NAMALWA (cell line): ENCODE measurements around the gene ADORA2B.
"Not testable (repeated sequence)": the region's sequence is repeated elsewhere in the genome, so short reads cannot be mapped to it uniquely, and the experiment has no call there.

ENCODE experiments used
- DNase-seq: peaks from one replicate; pipeline ENCODE4 v3.0.0-alpha.2; 2015; ENCODE audit warnings: low spot score

ADORA2B gene

DNA sequence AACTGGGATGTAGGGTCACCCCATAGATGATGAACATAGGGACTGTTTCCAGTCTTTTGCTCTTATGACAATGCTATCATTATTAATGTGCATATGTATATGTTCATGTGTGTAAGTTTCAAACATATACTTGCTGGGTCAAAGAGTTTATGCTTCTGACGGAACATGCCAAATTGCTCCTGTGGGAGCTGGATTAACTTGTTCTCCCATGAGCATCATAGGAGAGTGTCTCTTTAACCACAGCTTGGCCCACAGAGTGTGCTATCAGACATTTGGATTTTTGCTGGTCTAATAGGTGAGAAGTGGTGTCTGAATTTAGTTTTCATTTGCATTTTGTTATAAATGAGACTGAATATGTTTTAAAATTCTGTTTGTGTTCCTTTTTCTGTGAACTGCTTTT lies 22.3 kb upstream of the ADORA2B start:
- DNase-seq: no peak

DNA sequence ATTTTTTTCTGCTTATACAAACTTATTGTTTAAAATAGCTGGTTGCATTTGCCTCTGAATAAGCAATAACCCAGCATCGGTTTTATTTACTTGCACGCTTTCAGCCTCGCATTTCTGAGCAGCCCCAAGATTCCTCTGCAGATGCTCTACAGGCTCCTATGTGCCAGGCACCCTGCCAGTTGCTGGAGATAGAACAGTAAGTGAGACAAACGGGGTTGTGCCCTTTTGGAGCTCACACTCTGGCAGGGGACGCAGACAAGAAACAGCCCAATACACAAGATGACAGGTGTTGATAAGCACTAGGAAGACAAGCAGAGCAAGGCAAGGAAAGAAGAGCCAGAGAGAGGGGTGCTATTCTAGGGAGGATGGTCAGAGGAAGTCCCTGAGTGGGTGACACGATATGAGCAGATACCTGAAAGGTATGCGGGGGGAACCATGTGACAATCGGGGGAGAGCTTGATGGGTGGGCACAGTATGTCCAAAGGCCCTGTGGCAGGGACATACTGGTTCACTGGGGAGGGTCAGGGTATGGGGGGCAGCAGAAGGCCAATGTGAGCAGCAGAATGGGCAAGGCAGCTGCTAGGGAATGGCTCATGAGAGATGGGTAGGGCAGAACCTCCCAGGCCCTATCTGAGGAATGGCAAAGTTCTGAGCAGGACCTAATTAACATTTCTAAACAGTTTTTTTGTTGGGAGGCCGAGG lies 18.7 kb upstream of the ADORA2B start:
- DNase-seq: no peak

DNA sequence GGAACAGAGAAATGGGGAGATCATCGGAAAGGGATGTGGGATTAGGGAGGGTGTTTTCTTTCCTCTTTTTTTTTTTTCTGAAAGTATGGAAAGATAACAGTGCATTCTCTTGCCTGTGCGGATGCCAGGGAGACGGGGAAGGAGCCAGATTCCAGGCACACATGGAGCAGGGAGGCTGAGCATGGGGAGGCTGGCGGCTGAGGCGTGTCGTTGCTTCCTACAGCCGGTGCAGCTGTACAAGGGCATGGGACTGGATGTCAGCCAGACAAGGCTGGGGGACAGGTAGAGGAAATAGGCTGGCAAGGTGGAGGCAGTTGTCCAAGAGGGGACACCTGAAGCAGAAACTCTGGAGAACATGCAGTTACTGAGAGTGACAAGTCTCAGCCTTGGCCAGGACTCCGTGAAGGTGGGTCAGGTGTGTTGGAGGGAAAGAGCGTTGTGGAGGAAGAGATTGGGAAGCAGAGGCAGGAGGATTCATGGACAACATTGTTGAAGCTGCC lies 16.6 kb upstream of the ADORA2B start:
- DNase-seq: no peak

DNA sequence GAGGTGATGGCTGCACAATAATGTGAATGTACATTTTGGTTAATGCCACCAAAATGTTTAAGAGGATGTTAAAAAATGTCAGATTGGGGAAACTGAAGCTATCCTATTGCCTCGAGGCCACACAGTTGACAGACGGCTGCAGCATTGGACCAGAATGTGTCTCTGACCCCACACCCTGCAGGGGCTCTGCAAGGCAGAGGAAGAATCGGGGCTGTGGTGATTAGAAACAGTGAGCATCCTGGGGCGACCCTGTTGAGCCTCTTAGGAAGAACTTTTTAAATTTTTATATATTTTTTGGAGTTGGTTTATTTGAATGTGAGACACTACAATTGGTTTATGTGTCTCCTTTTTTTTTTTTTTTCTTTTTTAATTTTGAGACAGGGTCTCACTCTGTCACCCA lies 15.0 kb upstream of the ADORA2B start:
- no peak for DNase-seq

DNA sequence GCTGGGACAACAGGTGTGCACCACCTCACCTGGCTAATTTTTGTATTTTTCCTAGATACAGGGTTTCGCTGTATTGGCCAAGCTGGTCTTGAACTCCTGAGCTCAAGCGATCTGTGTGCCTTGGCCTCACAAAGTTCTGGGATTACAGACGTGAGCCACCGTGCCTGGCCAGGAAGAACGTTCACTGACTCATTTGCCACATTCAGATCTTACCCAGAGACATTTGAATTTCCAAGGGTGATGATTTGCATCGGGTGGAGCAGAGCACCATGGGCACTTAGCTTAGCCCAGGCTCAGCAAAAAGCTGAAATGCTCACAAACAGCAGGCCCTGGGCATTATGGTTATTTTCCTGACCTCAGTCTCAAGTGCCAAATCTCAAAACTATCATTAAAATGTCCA lies 14.5 kb upstream of the ADORA2B start:
- DNase-seq: no peak

DNA sequence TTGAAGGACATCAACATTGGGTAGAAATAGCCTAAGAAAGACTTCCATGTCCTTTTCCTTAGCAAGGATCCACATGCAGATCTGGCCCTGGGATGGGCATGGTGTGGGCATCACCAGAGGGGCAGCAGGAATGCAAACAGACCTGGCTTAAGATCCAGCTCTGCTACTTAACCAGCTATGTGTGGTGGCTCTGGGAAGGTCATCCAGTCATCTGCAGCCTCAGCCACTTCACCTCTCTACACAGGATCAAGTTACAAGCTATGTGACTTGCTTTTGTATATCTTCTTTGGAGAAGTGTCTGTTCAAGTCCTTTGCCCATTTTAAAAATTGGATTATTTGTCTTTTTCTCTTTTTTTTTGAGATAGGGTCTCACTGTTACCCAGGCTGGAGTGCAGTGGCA lies 13.5 kb upstream of the ADORA2B start:
- DNase-seq: no peak

DNA sequence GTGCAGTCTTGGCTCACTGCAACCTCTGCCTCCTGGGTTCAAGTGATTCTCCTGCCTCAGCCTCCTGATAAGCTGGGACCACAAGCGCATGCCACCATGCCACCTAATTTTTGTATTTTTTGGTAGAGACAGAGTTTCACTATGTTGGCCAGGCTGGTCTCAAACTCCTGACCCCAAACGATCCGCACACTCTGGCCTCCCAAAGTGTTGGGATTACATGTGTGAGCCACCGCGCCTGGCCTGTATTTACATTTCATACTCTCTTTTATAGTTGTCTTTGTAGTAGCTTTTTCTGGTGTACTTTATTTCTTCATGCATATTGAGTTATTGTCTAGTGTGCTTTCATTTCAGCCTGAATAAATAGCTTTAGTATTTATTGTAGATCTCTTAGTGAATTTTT lies 10.1 kb upstream of the ADORA2B start:
- DNase-seq: no peak

DNA sequence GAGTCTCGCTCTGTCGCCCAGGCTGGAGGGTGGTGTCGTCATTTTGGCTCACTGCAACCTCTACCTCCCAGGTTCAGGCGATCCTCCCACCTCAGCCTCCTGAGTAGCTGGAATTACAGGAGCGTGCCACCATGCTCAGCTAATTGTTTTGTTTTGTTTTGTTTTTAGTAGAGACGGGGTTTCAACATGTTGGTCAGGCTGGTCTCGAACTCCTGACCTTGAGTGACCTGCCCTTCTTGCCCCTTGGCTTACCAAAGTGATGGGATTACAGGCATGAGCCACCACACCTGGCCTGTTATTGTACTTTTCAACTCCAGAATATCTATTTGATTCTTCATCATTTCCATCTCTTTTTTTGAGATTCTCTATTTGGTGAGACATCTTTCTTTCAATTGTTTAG lies 9.0 kb upstream of the ADORA2B start:
- no peak for DNase-seq

DNA sequence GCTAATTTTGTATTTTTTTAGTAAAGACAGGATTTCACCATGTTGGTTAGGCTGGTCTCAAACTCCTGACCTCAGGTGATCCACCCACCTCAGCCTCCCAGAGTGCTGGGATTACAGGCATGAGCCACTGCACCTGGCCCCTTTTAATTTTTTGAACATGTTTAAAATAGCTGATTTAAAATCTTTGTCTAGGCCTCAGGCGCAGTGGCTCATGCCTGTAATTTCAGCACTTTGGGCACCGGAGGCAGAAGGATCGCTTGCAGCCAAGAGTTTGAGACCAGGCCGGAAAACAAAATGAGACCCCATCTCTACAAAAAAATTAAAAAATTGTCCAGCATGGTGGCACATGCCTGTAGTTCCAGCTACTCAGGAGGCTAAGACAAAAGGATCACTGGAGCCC lies 8.4 kb upstream of the ADORA2B start:
- DNase-seq: not testable (repeated sequence)

DNA sequence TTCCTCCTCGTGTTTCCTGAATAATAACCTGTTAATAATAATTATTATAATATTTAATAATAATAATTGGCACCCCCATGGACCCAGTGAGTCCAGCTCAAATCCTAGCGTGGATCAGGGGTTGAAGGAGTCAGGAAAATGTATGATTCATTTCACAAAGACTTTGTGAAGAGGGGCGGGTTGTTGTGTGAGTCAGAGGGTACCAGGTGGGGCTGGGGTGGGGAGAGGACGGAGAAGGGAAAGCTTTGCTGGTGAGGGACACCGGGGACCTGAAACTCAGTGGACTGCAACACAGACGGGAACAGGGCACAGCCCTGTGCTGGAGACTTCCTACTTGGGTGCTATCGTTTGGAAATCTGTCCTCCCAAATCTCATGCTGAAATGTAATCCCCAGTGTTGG lies 3.1 kb upstream of the ADORA2B start:
- no peak for DNase-seq

DNA sequence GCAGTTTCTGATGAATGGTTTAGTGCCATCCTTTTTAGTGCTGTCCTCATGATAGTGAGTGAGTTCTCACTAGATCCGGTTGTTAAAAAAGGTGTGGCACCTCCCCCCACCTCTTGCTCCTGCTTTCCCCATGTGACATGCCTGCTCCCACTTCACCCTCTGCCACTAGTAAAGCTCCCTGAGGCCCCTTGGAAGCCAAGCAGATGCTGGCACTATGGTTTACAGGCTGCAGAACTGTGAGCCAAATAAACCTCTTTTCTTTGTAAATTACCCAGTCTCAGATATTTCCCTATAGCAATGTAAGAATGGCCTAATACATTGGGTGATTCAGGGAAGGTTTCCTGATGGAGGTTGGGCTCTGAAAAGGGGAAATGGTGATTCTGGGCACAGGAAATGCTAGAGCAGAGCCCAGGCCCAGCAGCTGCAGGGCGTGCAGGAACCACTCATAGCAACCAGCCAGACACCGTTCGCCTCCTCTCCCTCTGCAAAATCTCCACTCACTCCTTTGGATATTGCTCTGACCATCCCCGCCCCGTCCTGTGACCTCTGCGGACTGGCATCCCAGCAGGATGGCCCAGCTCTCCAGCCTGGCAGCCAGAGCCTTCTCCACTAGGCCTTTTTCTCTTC lies 2.6 kb upstream of the ADORA2B start:
- no peak for DNase-seq

DNA sequence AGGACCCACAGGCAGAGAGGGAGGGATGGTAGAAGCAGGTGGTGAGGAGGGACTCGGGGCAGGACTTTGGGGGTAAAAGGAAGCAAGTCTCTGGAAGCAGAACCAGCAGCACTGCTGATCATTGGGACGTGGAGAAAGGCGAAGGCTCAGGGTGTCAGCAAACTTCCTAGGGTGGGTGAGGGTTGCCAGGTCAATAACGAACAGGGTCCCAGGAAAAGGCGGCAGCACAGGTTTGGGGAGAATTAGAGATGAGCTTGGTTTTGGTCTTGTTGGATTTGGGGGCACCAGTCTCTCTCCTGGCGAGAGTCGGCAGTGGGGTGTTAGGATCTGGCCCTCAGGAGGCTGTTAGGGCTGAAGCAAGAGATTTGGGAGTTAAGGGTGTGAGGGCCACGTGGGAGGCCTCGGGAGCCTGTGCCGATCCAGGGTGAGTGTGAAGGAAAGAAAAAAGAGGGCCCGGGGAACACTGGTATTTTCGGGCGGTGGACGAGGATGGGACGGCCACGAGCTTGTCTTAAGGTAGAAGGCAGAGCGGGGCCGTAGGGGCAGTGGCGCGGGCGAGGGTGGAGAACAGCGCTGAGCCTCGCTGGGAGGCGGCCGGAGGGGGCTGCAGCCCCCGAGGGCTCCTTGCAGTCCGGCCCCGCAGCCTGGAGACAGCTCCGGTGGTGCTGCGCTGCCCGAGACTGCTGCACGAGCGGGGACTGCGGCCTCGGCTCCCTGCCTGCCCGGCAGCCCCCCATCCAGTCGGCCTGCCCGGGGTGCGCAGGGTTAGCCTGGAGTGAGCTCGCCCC lies 765 bp upstream of the ADORA2B start:
- DNase-seq: no peak

DNA sequence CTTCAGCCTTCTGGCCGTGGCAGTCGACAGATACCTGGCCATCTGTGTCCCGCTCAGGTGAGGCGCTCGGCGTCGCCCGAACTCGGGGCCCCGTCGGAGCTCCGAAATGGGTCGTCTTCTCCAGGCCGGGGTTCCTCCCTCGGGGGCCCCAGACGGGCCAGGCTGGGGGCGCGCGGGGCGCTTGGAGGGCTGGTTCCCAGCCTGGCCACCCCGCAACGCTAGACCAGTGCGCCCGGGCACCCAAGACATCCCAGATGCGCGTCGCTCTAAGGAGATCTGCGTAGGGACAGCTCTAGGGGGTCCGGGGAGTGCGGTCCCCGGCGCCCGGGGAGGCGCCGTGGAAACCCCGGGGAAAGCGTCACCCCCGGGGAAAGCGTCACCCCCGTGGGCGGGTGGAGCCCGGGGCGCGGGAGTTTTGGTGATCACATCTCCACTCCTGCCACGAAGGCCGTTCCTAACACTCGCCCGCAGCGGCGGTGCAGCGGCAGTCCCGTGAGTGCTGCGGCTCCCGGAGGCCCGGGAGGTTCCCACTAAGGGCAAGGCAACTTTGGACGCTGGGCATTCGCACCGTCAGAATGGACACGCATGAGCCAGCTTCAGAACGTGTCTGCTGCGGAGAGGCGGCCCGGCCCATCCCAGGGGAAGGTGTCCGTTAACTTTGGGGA lies 729 bp downstream of the ADORA2B start:
- no peak for DNase-seq

DNA sequence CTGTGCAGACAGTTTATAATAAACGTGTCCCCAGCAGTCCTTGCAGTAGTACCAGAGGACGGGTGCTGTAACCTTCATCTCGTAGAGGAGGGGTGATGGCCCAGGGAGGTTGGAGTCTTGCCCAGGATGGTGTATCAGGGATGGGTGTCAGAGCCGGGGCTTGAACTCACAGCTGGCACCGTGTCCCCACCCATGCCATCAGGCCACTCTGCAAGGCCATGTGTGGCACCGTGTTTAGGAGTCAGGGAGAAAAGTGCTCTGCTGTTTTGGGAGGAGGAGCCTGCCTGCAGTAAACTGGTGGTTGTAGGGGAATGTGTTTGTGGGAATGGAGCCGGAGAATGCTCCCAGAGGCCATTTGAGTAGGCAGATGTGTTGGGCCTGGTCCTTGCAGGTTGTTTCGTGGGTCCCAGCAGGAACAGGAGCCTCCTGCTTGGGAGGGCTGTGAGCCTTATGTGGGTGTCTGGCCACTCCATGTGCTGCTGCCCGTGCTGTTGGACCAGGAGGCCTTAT lies 1.7 kb downstream of the ADORA2B start:
- no peak for DNase-seq

DNA sequence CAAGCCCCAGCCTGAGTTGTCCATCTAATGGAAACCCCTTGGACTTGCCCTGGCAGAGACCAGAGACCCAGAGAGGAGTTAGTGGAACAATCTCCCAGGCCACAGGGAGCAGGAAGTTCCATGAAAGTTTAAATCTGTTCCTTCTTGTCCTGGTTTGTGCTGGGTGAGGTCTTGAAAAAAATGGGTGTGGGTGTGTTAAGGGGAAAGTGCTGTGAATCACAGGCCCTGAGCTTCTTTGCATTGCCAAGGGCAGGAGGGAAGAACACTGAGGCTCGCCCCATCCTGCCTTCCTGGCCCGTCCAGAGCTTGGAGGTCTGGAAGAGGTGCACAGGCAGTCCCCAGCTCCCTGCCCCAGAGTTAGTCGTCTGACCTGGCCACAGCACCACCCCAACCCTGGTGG lies 2.3 kb downstream of the ADORA2B start:
- no peak for DNase-seq

DNA sequence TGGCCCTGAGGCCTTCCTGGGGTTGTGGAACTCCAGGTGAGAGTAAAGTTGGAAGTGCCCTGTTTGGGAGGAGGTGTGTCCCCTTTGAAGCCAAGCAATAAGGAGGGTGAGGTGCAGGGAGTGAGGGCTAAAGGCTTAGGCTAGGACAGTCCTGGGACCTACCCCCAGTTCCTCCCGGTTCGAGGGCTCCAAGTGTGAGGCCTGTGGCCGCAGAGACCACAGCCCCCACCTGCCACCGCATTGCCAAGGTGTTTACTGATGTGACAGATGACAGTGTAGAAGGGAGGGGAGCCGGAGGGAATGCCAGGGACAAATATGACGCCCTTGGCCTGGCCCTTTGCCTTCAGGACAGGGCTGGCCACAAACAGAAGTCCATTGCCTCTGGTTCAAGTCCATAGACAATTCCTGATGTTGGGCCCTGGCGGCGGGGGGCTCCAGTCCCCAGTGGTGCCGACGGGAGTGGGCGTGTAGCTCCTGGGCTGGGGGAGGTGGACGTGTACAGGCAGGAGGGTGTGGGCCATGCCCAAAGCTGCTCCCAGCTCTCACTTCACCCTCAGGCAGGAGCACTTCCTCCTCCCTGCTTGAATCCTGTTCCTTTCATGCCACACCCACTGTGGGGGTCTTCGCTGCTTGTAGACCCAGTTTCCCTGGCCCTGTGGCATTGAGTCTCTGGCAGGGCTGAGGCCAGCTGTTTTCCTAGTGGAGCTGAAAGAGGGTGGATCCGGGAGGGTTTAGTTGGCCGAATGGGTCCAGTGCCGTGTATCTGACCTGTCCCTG lies 3.2 kb downstream of the ADORA2B start:
- DNase-seq: no peak

DNA sequence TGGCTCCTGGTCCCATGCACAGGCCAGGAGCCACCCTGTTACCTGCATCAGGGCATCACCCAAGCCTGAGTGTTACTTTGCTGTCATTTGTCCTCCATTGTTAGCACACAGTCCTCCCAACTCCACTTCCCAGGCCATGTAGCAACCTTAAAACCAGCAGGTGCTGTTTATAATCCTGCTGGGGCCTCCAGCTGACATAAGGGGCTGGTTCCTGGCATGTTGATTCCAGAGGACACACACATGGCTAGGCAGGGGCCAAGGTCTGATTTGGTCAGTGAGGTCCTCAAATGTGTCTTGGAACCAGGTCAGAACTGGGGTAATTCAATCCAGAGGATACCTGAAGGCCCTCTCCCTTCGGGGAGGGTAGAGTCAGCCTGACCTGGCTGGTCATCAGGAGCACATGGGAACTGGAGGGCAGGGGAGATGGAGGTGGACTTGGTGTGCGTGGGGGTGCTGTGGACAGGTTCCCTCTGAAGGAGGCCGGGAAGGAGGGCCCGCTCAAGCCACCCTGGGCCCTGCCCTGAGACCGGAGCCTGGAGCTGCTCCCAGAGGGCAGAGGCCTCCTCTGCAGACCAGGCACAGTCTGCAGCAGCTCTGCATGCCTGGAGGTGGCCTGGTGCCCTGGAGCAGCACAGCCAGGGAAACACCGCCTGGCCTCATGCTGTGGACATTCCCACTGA lies 6.6 kb downstream of the ADORA2B start:
- DNase-seq: no peak

DNA sequence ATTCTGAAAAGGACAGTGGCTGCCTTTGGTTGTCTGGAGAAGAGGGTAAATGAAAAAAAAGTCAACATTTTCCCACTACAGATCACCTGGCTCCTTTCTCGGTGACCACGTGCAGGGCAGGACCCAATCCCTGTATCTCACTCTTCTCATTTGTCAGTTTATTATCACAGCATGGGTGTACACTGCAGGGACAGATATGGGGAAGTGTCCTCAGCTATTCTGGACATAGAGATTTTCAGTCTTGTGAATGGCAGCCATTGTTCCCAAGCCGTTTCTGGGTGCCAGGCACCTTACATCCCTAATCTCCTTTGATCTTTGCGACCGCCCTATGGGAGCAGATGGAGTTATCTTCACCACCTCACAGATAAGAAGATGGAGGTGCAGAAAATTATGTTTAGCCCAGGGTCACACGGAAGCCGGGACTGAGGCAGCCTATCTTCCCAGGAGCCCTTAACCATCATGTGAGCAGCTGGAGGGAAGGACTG lies 7.2 kb downstream of the ADORA2B start:
- no peak for DNase-seq

DNA sequence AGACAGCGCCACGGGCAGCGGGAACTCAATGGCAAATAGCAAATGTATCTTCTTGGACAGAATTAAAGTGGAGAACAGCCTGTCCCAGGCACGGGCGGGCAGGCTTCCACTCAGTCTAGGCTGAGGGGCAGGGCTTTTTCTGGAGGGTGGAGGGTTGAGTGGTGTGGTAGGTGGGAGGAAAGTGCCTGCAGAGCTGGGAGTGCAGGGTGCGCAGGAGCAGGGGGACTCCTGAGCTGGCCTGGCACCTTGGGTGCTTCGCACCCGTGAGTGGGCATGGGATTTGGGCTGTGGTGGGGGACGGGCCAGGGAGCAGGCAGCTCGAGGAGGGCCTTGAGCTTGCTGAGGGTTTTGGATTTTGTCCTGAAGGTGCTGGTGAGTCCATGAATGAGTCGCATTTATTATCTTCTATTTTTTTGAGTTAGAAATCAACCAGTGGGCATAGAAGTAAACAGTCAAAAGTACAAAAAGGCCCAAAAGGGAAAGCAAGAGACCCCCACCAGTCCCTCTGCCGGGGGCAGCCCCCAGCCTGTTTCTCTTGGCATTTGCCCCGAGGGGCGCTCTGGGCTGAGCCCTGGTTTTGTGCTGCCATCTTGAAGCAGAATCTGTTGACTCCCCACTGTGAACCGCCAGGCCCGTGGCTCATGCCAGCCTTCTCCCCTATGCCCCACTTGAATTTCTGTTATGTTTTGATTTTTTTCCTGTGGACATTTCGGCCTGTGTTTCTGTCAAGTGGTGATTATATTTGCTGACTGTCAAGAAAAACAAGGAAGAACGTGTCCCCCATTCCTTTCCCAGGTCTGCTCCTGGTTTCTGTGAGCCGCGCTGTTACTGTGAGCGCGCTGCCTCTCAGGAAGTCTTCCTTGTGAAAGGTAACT lies 8.2 kb downstream of the ADORA2B start:
- DNase-seq: no peak

DNA sequence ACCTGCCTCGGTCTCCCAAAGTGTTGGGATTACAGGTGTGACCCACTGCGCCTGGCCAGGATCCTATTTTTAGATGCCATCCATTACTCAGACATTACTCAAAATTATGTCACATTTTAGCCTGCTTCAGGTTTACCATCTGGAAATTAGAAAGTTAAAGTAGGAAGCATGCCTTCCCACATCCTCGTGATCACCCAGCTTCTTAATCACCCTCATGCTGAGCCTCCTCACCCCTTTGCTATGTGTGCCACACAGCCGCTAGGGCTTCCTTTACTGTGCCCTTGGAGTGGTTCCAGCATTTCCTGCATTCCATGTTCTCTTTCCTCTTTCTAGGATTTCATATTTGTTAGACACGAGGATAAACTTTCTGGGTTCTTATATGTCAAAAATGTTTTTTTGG lies 9.3 kb downstream of the ADORA2B start:
- DNase-seq: no peak
